ENCODE data around the gene DPYD.

The DPYD gene

DNA sequence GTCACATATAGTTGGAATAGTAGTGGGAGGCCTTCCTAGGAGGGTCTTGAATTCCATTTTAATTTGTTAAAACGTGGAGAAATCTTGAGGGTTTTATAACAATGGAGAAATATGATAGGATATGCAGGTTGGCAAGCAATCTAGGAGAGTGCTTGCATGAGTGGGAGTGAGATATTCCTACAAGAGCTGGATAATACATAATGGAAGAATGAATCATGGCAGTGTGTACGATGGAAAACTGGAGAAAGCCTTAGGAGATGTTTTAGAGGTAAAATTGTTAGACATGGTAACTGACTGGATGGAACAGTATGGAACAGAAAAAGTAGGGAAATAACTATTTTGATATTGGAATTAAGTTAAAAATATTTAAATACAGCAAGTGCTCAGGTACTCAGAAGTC lies 846.9 kb downstream of the DPYD start:
- DNase-seq = no peak

DNA sequence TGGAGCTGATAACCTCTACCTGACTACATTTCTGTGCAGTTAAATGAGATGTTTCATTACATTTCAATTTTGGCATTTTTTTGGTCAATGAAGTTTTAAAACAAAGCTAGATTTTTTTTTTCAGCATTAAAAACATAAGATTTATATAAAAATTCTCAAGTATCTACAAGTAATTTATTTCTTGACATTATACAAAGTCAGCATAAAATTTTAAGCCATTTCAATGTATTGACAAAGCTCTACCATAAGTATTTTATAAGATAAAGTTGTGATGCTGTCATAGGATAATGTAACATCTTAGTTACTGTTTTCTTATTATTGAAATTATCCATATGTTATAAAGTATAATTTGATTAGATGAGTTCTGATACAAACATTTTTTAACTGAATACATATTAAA lies 847.7 kb downstream of the DPYD start:
- no peak for DNase-seq

DNA sequence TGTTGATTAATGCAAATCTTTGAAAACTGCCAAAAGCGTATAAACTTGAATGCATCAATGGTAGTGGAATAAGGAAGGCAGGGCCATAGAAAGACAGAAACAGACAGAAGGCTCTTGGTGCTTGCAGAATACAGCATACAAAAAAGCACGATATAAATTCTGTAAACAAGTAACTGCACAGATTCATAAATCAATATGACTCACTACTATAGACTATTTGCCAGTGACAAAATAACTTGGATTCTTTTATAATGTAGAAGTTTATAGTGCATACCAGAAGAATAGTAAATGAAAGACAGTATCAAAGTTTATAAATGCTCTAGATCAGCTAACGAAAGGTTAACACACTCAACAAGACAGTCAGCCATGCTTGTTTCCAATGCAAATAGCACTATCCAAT lies 849.7 kb downstream of the DPYD start:
- DNase-seq = no peak

DNA sequence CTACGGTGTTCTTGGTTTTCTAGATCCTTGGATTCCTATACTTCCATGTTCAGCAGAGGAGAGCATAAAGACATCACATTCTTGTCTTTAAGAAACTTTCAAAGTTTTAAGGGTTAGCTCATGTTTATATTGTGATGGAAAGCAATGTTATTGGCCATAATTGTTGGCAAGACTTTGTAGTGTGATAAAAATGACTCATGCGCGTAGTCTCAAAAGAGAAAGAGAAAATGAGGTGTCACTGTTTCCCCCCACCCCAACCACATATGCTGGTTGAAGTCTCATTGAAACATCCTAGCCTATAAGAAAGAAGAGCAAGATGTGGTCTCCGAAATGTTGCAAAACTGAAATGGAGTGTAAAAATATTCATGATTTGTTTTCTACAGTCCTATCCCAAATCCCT lies 850.5 kb downstream of the DPYD start:
- DNase-seq = no peak

DNA sequence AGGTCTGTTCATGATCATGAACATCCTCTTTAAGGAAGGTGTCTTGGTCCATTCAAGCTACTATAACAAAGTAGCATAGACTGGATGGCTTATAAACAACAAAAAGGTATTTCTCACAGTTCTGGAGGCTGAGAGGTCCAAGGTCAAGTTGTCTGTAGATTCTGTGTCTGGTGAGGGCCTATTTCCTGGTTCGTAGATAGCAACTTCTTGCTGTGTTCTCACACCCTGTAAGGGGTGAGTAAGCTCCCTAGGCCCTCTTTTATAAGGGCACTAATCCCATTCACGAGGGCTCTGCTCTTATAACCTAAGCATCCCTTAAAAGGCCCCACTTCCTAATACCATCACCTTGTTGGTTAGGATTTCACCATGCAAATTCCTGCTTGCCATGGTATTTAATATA lies 851.5 kb downstream of the DPYD start:
- no peak for DNase-seq

DNA sequence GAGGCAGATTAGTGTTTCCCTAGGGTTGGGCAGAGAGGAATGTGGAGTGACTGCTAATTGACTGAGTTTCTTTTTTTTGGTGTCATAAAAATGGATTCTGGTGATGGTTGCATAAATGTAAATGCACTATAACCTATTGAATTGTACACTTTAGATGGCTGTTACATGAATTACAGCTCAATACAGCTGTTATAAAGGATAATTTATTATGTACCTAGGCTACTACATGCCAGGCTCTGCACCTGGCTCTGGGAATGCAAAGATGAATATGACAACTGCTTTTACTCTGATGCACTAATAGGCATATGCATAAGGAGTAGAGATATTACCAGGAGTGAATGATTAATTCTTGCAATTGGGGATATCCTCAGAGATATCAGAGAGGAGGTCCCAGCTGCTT lies 854.0 kb downstream of the DPYD start:
- no peak for DNase-seq

DNA sequence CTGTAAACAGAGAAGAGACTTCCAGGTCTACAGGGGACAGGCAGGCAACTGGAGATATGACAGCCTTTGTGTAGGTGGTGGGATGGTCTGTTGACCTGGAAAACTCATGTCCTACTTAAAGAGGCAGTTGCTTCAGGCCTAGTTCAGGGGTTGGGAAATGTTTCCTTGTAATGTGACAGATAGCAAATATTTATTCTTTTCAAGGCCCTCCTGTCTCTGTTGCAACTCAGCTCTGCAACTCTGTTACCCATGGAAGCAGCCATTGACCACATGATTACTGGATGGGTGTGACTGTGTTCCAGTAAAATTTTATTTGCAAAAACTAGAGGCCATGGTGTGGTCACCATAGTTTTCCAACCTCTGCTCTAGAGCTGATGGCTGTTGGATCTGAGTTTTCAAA lies 857.3 kb downstream of the DPYD start:
- no peak for DNase-seq

DNA sequence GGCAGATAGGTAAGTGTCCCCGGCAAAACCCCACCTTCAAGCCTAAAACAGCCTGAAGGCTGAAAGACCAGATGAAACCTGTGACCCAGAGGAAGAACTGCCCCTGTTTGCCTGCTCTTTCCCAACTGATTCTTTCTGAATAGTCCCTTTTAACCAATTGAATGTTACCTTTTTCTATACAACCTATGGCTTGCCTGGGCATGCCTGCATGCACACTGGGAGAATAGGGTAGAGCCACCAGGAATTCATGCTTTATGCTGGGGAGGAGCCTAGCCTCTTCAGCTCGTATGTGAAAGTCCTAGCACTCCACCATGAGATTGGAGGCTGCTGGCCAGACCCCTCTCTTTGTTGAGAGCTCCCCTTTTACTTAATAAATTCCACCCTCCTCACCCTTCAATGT lies 859.2 kb downstream of the DPYD start:
- DNase-seq = no peak

DNA sequence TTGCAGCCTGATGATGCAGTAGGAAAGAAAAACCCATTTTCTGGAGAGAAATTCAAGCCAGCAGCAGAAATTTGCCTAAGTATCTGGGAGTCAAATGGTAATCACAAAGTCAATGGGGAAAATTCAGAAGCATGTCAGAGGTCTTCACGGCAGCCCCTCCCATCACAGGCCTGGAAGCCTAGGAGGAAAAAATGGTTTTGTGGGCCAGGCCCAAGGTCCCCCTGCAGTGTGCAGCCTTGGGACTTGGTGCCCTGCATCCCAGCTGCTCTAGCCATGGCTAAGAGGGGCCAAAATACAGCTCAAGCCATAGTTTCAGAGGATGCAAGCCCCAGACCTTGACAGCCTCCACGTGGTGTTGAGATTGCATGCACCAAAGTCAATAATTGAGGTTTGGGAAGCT lies 864.4 kb downstream of the DPYD start:
- no peak for DNase-seq

DNA sequence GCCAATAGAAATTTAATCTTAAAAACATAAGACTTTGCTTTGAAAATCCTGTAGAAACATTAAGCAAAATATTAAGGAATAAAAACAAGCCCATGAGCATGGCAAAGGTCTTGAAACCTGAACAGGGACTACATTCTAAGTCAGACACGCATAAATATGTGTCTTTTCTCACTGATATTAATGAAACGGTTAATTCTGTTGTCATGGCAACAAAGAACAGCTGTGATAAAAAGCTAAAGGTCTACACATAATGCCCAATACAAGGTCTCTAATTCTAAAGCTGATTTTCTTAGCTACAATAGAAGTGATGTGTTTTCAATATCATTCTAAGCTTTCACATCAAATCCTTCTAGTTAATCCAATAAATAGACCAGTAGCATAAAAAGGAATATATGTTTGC lies 867.6 kb downstream of the DPYD start:
- no peak for DNase-seq

DNA sequence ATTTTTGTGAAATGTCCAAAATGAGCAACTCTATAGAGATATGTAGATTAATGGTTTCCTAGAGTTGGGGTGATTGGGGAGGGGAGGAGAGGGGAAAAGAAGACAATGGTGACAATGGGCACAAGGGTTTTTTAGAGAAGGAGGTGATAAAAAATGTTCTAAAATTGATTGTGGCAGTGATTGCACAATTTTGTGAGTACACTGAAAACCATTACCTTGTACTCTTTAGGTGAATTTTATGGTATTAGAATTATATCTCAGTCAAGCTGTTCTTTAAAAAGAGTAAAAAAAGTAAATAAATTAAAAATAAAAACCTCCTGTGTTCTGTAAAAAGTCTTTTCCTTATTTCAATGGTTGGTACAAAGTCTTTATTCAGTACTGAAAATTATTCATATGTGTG lies 869.0 kb downstream of the DPYD start:
- no peak for DNase-seq

DNA sequence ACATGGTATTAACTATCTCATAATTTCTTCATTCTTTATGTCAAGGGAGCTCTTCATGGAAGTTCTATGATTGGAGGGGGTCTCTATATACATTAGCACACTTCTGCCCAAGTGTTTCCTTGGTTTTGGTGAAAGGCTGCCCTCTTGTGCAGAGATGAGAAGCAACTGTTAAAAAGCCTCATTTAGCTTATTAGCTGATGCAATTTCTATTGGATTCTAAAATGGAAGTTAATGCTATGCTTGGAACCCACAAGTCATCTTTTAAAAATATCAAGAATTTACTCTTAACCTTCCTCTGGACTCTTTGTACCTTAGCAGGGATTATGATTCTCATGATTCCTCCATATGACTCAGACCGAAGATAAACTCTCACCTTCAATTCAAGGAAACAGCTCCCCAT lies 870.3 kb downstream of the DPYD start:
- DNase-seq = no peak

DNA sequence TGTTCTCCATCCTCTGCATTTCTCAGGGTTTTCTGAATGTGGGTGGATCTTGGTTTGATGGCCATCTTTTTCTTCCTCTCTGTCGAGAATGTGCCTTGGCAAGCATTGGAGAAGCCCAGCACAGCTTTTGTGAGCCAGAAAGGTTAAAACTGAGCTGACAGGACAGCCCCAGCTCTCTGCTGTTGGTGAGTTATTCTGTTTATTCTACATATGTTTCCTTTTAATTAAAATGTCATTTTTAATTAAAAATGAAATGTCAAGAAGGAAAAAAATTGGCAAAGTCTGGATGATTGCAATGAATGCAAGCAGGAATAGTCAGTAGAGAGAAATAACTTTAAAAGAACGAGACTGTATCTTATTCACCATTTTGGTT lies 873.4 kb downstream of the DPYD start:
- no peak for DNase-seq

DNA sequence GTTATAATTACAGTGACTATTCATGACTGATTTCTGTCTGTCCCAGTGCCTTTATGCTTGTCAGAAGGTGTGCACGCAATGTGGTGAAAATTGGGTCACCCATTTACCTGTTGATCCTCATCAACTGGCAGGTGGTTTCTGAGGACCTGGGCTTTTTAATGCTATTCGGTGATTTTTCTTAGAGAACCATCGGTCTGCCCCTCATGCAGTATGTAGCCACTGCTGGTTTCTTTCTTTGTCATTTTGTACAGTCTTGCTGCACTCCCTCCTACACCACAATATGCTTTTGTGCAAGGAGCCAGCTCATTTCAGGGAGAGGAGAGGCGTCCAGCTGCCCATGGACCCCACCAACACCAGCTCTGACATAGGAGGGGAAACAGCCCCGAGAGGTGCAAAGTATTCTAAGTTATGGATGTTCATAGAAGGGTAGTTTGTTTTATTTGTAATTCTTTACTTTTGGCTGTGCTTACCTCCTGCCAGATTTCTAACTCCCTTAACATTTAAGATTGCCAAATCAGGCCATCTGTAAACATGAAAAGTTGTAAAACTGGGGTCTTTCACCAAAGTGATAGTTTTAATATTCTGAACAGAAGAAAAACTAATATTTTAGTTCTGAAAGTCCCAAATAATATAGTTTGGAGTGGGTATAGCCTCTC lies 873.9 kb downstream of the DPYD start:
- DNase-seq = no peak

DNA sequence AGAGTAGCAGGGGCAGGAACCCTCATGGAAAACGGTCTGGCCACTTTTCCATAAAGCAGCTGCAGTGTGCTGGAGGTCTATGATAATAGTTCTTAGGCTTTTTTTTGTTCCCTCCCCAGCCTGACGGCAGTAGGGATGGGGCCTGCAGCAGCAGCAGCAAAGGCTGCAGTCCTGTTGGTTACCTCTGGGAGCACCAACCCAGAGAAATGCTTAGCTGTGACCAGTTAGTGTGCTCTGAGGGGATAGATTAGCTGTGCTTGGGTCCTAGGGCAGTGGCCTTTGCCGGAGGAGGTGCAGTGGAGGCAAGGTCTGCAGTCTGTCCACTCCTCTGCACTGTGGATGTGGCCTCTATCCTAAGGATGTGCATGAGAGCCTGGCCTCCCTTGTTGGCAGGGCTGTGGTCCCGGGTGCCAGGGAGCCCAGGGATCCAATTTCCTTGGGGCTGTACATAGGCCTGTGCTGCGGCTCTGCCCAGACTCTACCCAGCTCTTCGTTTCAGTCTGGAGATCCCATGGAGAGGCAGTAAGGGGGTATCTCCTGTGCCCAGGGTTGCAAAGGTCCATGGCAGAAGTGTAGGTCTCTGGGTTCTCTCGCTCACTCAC lies 876.6 kb downstream of the DPYD start:
- no peak for DNase-seq

DNA sequence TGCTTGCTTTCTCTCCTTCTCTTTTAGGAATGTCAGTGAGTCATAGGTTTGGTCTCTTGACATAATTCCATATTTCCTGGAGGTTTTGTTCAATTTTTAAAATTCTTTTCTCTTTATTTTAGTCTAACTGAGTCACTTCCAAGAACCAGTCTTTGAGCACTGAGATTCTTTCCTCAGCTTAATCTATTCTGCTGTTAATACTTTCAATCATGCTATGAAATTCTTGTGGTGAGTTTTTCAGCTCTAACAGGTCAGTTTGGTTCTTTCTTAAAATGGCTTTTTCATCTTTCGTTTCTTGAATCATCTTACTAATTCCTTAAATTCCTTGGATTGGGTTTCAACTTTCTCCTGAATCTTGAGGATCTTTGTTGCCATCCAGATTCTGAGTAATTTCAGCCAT lies 878.3 kb downstream of the DPYD start:
- no peak for DNase-seq

DNA sequence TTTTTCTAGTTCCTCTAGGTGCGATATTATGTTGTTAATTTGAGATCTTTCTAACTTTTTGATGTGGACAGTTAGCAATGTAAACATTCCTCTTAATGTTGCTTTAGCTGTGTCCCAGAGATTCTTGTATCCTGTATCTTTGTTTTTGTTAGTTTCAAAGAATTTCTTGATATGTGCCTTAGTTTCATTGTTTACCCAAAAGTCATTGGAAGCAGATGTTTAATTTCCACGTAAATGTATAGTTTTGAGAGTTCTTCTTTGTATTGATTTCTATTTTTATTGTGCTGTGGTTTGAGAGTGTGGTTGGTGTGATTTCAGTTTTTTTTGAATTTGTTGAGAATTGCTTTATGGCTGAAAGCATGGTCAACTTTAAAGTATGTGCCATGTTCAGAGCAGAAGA lies 879.8 kb downstream of the DPYD start:
- no peak for DNase-seq

DNA sequence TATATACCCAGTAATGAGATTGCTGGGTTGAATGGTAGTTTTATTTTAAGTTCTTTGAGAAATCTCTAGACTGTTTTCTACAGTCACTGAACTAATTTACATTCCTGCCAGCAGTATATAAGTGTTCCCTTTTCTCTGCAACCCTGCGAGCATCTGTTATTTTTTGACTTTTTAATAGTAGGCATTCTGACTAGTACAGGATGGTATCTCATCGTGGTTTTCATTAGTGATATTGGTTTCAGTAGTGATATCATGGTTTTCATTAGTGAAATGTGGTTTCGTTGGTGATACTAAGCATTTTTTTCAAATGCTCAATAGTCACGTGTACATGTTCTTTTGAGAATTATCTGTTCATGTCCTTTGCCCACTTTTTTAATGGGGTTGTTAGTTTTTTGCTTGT lies 882.4 kb downstream of the DPYD start:
- no peak for DNase-seq

DNA sequence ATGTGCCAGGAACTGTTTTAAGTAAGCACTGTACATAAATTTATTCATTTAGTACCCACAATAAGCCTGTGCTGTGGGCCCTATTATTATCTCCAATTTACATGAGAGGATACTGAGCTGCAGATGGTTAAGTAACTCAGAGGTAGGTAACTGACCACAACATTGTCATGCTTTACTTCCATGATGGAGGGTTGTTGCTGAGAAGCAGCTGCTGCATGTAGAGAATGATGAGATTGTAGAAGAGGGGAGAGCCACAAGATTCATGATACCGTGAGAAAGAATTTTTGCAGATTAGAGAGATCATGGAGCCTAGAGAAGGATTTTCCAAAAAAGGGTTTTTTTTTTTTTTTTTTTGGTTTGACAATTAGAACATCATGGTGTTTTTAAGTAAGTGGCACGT lies 886.2 kb downstream of the DPYD start:
- no peak for DNase-seq

DNA sequence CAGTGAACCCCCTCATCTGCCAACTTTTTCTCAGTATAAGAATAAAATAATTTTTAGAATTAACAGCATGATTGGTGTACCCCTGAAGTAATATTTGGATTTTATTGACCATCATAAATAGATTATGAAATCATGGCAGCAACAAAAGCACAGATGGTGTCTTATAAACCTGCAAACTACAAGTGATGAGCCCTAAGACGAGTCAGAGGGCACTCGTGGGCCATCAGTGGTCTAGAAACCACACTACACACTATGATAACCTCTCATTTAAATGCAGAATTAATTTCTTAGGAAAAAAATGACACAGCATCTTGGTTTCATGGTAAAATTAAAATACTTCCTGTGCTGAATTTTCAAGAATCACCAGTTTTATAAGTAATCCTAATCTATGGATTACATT lies 886.9 kb downstream of the DPYD start:
- DNase-seq = no peak
